Right ventricle myocardium superior (tissue), 1 donor: ENCODE results near the gene TRMU. TPM values are rescaled to one million over a fixed set of nuclear protein-coding genes. Genes with fewer than 3 reads are reported as not detected.

Experiments used
- ATAC-seq: fragments of 200-7000 bp; cut with Tn5 transposase; one replicate; pipeline ENCODE4 v1.9.1; 2020; ENCODE audit warnings: mild to moderate bottlenecking; ENCODE audit not compliant: poor library complexity
- DNase-seq: peaks from one replicate; pipeline ENCODE4 v3.0.0-alpha.2; 2020
- intact Hi-C: fragments of 100-400 bp; cut with DNase I; formaldehyde crosslinking; loops from one replicate; pipeline ENCODE4 v1.11.2; 2022
- total RNA-seq: library from RNA; stranded (reverse); fragmentation: NEBNext Ultra II Directional; extraction: Animal tissue kit (Norgen Biotek cat#: 25700); gene quantifications from one replicate; pipeline ENCODE4 v1.2.1, GENCODE V29; 2021
- donor health status: DM: no; HTN: yes; CAD: no; lungs with severe emphysema.

Gene TRMU
- total RNA-seq, 1 donor from 2014 or later, result 37.7 TPM

DNA sequence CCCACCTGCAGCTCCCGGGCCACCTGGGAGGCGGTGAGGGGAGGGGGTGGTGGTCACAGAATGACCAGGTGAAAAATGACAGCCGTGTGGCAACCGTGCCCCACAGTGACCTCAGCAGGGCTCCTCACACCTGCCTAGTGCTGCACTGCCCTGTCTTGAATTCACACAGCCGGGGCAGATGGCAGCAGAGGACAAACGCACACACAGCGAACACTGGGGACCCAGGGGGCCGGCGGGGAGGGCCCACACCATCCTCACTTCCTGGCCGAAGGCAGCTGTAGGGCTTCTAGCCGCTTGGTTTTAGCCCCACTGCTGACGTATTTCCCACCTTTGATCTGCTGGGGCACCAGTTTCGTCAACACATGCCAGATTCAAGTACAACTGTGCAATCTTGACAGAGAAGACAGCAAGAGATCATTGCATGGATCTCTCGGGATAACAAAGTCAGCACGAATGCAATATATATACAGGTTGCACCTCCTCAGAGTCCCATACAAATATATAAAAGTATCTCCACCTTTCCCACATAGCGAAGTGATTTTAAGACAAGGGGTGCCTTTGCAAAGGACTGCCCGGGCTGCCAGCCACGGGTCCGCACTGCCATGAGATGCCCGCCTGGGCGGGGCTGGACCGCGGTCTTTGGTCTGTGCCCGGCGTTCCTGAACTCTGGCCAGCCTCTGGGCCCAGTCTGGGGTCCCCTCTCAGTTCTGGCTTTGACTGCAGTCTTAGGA is 26.9 kb downstream of the TRMU start:
- intact Hi-C loops, result no loop called here
- DNase-seq, result no peak
- no peak for ATAC-seq

DNA sequence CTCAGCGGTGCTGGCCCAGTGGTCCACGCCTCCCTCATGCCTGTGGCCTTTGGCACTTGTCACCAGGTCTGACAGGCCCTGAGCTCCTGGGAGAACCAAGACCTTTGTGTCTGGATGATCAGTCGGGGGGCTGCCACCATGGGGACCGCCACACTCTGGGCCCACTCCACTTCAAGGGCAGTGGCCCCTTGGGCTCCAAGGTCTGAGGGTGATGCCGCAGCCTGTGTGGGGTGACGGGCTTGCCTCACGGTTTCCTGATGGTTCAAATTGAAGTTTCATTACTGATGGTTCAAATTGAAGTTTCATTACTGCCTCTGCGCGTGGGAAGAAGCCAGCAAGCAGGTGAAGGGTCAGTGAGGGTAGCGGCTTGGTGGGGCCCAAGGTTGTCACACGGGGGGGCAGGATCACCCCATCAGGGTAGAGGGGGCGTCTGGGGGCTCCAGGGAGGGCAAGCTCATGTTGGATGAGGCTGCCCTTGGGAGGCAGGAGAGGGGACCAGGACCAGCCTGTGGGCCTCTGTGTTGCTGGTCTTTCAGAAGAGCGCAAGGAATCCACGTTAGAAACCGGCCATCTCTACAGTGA is 27.5 kb downstream of the TRMU start:
- ATAC-seq (no peak), DNase-seq (no peak)
- intact Hi-C loops, result no loop called here

DNA sequence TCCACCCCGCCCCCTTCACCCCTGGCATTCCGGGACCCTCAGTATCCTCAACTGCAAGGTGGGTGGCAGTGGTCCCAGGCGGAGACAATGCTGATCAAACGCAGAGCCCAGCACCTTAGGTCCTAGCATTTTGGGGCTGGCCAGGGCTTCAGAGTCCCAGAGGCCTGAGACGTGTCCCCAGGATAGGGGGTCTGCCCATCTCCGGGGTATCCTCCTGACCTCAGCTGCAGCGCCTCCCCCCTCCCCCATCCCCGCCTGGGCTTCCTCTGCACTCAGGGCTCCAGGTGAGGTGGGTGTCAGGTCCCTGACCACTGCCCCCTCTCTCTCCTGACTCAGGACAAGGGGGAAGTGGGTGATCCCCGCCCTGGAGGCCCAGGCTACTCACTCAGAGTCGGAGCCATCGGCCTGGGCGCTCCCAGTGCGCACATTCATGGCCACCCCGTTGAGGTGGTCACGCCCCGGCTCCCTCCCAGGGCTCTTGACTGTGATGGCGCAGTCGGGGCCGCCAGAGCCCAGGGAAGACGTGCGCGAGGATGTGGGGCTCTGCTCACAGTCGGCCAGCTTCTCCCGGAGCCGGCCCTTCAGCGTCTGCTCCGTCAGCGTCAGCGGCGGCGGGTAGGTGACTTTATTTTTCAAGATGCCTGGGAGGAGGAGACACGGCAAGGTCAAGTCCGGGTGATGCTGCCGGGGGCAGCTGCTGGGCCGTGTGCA is 28.3 kb downstream of the TRMU start:
- intact Hi-C loops, result no loop called here
- DNase-seq (no peak), ATAC-seq (no peak)

DNA sequence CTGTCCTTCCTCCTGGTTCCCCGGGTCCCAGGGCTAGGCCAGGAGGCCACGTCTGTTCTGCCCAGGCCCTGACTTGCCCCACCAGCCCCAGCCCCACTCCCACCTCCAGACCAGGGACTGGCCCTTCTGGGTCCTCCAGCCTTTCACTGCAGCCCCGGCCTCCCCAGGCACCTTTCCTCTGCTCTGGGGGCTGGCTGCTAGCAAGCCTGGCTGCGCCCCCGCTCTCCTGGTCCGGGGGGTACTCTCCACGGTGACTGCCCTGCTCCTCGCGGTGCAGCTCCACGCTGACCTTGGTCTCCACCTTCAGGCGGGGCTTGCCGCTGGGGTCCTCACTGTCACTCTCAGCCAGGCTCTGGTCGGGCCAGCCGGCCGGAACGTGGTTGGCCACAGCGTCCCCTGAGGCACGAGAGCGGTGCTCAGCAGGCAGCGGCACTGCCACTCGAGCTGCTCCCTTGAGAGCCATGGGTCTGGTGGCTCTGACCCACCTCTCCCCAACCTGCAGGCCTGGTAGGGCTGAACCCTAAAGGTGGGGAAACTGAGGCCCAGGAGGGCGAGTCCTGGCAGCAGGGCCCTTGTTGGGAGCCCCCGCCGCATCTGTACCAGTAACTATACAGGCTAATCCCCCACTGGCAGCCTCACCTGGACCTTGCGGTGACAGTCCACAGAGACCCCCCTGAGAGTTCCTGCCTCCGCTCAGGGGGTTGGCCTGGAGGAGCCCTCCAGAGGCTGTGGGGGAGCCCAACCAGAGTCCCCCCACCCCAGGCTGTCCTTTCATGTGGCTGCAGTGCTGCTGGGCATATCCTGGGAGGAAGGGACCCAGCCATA is 29.0 kb downstream of the TRMU start:
- intact Hi-C loops, result no loop called here
- ATAC-seq, result no peak
- DNase-seq, result no peak

DNA sequence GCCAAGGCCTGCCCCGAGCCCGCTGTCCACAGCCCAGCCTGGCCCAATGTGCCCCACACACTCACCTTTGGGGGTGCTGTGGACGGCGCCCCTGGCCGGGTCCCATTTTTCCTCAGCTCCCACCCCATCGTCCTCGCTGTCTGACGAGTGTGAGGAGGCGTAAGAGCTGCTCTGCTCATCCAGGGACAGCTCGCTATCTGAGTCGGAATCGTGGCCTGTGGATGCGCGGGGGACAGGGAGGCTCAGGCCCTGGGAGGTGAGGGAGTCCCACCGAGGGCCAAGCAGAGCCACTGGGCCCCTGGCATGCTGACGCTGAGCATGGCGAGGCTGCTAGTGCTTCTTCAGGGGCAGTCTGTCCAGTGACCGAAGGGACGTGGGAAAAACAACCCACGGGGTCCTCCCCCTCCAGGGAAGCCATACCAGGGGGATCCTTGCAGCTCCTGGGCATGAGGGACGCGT is 29.7 kb downstream of the TRMU start:
- ATAC-seq, result no peak
- no peak for DNase-seq
- intact Hi-C loops, result no loop called here

DNA sequence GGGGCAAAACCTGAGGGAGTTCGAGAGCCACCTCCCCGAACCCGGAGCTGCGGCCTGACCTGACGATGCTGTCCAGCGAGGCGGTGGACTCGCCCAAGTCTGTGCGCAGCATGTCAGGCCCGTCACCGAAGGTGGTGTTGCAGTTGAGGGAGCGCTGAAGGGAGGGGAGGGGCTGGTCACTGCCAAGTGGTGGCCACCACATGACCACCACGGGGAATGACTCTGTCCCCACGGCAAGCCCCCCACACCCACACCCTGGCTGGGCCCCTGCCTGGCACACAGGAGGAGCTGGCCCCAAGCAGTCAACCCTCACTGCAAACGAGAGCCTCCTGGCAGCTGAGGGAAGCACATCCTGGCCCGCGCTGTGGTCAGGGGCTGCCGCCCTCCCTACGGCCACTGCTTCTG is 30.8 kb downstream of the TRMU start:
- DNase-seq (peak; percentile 29), ATAC-seq (no peak)
- intact Hi-C loops, result no loop called here

DNA sequence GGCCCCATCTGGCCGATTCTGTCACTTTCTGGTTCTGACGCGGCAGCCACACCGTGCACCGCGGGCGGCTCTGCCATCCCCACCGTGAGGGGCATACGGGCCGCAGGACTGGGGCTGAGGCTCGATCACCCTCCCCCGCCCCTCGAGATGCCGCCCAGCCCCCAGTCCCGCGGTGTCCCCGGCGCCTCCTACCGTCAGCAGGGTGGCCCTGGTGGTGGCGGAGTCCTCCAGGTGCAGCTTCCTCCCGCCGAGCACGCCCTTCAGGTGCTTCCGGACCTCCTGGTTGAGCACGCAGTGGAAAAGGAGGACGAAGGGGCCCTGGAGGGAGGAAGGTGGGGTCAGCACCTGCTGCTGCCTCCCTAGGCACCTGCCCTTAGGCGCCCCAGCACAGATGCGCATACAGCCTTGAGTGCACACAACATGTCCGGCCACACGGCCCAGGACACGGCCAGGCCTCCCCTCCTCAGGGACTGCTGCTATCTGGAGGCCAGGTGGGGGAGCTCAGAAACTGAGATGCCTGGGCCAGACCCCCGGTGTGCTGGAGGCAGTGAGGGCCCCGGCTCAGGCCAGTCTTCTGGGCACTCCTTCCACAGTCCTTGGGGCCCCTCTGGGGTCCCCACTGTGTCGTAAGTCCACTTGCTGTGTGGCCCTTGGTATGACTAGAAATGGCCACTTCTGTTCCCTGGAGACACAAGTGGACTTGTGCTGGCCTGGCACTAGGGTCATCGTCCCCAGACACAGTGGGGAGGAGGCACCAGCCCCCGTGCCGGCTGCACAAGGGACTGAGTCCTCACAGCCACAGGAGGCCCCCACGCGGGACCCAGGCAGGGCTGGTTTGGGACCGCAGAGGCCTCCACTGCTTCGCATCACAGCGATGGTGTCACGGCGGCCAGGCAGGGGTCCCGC is 31.5 kb downstream of the TRMU start:
- DNase-seq, result peak; percentile 30
- intact Hi-C loops, result no loop called here

DNA sequence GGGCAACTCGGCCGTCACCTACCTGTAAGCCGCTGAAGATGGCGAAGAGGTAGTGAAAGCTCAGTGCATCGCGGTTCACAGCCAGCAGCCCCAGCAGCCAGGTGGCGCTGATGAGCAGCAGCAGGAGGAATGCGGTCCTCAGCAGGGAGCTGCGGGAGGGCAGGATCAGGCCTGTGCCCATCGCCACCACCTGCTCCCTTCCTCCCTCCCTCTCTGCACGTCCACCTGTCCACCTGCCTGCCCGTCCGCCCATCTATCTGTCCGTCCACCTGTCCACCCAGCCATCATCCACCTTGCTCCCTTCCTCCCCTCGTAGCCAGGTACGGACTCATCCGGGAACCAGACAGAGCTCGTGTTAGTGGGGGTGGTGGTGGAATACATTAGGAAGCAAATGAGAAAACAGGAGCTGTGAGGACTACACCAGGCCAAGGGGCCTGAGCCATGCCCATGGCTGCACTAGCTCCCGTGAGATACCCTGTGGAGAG is 32.2 kb downstream of the TRMU start:
- ATAC-seq (peak; percentile 75), DNase-seq (peak; percentile 80)
- intact Hi-C loops, result no loop called here

More for the DNA sequence above, 31.5 kb downstream of the TRMU start:
- no peak for ATAC-seq

DNA sequence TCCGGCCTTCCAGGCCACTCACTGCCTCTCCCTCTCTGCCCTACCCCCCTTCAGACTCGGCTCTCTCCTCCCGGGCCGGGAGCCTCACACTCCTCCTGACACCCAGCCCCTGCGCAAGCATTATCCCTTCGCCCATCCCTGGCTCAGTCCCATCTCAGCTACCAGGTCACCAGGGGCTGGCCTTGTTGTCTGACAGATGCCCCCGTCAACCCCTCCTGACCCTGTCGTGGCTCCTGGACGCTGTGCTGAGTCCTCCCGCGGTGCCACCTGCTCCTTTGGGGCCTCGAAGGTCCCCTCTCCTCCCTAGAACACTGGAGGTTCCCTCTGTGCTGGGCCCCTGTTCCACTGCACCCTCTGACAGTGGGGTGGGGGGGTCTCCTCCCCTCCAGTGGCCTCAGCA is 32.9 kb downstream of the TRMU start:
- DNase-seq, result no peak
- no peak for ATAC-seq
- intact Hi-C loops, result no loop called here

DNA sequence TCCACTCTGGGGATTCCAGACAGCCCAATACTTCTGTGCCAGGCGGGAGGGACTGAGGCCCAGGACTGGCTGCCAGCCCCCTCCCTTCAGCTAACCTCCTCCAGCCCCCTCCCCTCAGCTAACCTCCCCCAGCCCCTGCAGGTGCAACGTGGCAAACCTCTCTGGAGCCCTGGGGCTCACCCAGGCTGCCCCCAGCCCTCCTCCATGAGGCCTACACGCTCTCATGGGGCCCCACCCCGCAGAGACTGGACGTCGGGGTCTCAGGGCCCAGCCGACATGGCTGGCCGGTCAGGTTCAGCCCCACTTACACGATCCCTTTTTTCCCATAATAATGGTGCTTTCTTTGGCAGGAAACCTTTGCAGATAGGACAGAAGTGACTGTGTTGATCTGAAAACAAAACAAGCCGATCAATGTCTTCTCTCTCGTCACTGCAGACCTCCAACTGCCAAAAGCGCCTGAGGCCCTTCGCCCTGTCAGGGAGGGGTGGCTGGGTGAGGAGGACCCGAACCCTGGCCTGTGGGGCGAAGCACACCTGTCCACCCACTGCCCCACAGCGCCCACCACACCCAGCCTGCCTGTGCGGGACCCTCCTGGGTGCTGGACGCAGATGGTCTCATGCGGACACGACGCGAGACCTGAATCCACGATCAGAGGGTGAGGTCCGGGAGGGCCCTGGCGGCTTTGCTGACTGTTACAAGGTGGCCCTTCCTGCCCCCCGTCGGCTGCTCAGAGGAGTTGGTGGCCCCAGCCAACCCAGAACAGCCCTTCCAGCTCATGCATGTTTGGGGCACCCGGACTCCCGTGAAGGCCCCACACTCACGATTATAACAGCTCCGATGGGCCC is 33.6 kb downstream of the TRMU start:
- DNase-seq, result no peak
- intact Hi-C loops, result no loop called here
- no peak for ATAC-seq

DNA sequence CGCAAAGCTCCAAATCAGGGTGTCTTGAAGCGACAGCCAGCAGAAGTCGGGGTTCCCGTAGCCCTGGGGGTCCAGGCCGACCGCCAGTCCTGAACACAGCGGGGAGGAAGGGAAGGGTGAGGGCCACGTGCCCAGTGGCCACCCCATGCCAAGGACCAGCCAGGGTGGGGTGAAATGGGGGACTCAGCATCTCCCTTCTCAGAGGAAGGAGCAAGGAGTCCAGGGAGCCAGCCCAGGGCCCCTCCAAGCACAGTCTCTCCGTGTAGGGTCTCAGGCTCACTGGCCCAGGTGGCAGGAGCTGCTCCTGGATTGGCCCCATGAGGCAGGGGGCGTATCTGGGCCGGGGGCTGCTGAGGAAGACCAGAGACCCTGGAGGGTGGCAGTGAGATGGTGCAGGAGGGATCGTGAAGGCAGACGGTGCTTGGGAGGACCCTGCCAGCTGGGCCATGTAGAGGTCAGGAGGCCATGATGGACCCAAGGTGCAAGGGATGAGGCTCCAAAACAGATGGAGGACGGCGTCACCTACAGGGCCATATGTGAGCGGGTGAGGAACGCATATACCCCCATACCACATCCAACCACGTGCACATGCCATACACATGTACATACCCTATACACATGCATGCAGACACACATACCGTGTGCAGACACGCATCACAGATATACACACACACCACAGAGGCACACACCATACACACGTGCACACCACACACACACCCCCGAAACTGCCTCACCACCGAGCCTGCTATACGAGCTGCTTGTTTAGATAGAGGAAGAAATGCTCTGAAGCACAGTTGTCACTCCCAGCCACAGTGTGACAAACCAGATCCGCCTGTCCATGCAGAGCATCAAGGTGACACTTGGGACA is 34.4 kb downstream of the TRMU start:
- intact Hi-C loops, result loop anchor here (5.0 kb wide), 1 partner anchor 167 kb away; the partner anchor contains the start of gene CELSR1
- no peak for DNase-seq

DNA sequence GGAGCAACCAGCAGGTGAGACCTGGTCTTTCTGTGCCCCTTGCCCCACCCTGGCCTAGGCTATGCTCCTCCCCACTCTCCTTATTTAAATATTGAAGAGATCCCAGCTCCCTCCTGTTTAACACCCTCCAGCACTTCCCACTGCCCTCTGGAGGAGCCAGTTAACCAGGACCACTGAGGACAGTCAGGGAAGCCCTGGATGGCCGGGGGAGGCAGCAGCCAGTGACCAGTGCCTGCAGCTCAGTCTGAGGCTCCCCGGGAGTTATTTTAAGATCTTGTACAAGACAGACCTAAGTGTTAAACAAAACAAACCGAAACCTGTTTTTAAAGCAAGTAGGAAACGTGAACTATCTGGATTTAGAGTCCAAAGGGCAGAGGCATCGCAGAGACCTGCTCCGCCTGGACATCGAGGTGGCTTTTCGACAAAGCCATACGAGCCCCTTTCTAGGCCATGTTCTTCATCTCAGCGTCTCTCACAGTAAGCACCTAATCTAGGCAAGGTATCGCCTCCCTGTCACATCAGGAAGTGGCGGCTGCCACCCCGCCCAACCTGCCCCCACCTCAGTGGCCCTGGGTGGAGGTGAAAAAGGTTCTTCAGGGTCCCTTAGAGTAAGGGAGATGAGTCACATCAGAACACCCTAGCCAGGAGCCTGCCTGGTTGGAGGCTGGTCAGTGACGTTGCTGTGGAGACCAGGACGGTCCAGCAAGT is 35.2 kb downstream of the TRMU start:
- ATAC-seq, result no peak
- DNase-seq, result no peak

More for the DNA sequence above, 34.4 kb downstream of the TRMU start:
- no peak for ATAC-seq

DNA sequence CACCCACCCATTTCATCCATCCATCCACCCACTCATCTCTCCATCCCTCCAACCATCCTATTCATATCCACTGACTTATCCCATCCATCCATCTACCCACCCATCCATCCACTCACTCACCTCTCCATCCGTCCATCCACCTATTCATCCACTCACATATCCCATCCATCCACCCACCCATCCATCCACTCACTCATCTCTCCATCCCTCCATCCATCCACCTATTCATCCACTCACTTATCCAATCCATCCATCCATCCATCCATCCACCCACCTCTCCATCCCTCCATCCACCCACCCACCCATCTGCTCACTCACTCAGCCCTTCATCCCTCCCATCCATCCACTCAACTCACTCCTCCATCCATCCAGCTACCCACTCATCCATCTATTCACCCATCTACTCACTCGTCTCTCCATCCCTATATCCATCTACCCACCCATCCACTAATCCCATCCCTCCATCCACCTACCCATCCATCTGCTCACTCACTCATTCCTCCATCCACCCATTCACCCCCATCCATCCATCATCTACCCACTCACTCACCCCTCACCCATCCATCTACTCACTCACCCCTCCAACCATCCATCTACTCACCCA is 36.2 kb downstream of the TRMU start:
- ATAC-seq (no peak), DNase-seq (no peak)
- intact Hi-C loops, result loop anchor here (5.0 kb wide), 1 partner anchor 166 kb away; the partner anchor contains the start of gene CELSR1

More for the DNA sequence above, 35.2 kb downstream of the TRMU start:
- intact Hi-C loops, result loop anchor here (5.0 kb wide), 1 partner anchor 167 kb away; the partner anchor contains the start of gene CELSR1

DNA sequence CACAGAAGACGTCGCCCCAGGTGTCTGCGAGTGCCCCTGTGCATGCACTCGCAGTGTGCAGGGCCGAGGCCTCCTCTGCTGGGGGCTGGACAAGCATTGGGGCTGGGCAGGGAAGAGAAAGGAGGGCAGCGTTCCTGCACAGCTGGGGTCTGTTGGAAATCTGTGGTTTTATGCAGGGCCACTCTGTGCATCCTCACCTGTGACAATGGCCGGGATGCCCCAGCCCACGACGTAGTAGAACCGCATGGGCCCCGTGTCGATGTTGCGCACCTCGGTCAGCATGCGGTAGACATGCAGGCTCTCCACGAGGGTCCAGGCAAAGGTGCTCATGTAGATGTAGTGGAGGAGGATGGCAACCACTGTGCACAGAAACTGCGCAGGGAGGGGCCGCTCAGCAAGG is 37.2 kb downstream of the TRMU start:
- ATAC-seq (no peak), DNase-seq (no peak)
- intact Hi-C loops, result loop anchor here (5.0 kb wide), 1 partner anchor 165 kb away; the partner anchor contains the start of gene CELSR1

DNA sequence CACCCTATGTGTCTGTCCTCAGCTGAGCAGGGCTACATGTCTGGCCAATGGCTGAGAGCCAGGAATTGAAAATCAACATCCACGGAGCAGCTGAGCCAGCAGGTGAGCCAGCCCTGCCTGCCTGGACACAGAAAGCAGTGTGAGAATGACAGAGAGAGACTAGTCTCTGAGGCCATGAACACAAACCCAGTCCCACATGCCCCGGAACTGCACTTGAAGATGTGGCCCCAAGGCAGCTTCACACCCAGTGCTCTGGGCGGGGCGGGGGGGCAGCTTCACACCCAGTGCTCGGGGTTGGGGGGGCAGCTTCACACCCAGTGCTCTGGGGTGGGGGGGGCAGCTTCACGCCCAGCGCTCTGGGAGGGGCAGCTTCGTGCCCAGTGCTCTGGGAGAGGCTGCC is 37.6 kb downstream of the TRMU start:
- intact Hi-C loops, result loop anchor here (5.0 kb wide), 1 partner anchor 164 kb away; the partner anchor contains the start of gene CELSR1
- ATAC-seq (no peak), DNase-seq (no peak)
